Pancreas (tissue), 10 donors: Measurements from ENCODE around the gene SLC12A6. TPM values are rescaled to one million over a fixed set of nuclear protein-coding genes. Genes with fewer than 3 reads are reported as not detected.

Source experiments
- ATAC-seq, 4 donors: fragments of 200-7000 bp; cut with Tn5 transposase; one replicate each; pipeline versions ENCODE4 v1.8.0 to v1.9.1; 2020; ENCODE audit warnings: mild to moderate bottlenecking in 4 of 4, moderate library complexity in 4 of 4
- DNase-seq, 6 donors: peaks; one replicate each; pipeline ENCODE4 v3.0.0-alpha.2; 2020
- FAIRE-seq: peaks from 2 replicates; lab custom pipeline; 2012; peaks lifted over from hg19 to GRCh38; lab: Jason Lieb, UNC
- H3K27ac ChIP-seq, 4 donors: fragments of 200-600 bp; sonication (generic); 1 replicate in 3 of 4; 2 replicates in 1 of 4; pipeline versions ENCODE4 v1.5.0 to v1.8.0; 2020
- H3K27me3 ChIP-seq, 4 donors: fragments of 200-600 bp; one replicate each; pipeline ENCODE4 v1.8.0; 2021
- H3K36me3 ChIP-seq, 3 donors: fragments of 200-600 bp; sonication (generic) in 1 of 3; one replicate each; pipeline versions ENCODE4 v1.5.0 to v1.8.0; 2020 to 2021
- H3K4me1 ChIP-seq, 3 donors: fragments of 200-600 bp; one replicate each; pipeline ENCODE4 v1.8.0; 2021
- H3K4me3 ChIP-seq, 4 donors: fragments of 200-600 bp; sonication (generic) in 2 of 4; one replicate each; pipeline versions ENCODE4 v1.5.0 to v1.8.0; 2020 to 2021
- H3K9me3 ChIP-seq, 4 donors: fragments of 200-600 bp; one replicate each; pipeline ENCODE4 v1.8.0; 2021
- WGBS, 2 donors: extraction: QIAGEN DNeasy Blood & Tissue Kit; methylation state at CpG; one replicate each; pipeline ENCODE4 v1.1.7; 2013; 5-methylcytosine and 5-hydroxymethylcytosine counted together
- intact Hi-C, 3 donors: fragments of 100-400 bp; cut with DNase I; formaldehyde crosslinking; loops; one replicate each; pipeline versions ENCODE4 v1.11.1 to v1.14.2; 2022
- polyA plus RNA-seq, 2 donors: library from polyadenylated mRNA; stranded (reverse); fragments of 200-250 nt; gene quantifications; one replicate each; pipeline ENCODE4 v1.2.3, GENCODE V29; 2013
- total RNA-seq, 6 donors: library from RNA; stranded (reverse); fragmentation: NEBNext Ultra II Directional in 4 of 6; extraction: Animal tissue kit (Norgen Biotek cat#: 25700) in 4 of 6; gene quantifications; one replicate each; pipeline versions ENCODE4 v1.2.1 to v1.2.4, GENCODE V29; 2021 to 2023
- TF ChIP-seq, protein P1 (sequence below), 4 donors: fragments of 200-600 bp; sonication (generic) in 3 of 4; IDR thresholded peaks; one replicate each; pipeline versions ENCODE4 v1.5.0 to v1.8.0; 2021; ENCODE audit warnings: antibody characterized with exemption in 4 of 4
- donor health status: healthy with polysubstance abuse.
- donor health status: DM: no; HTN: no; CAD: no; lungs with moderate emphysema.
- donor health status: DM: no; HTN: no; CAD: no.
- donor health status: control.
- donor health status: control.
- donor health status: Bipolar disorder and iron deficiency.
- donor health status: DM: yes; HTN: yes; CAD: no.
- donor health status: DM: no; HTN: no; CAD: no.
- donor health status: DM: no; HTN: no; CAD: no.
- donor health status: DM: yes; HTN: yes; CAD: no.

SLC12A6 gene
- total and polyA plus RNA-seq, 8 donors: 2.5 to 13.1 (median 6.0) TPM

DNA sequence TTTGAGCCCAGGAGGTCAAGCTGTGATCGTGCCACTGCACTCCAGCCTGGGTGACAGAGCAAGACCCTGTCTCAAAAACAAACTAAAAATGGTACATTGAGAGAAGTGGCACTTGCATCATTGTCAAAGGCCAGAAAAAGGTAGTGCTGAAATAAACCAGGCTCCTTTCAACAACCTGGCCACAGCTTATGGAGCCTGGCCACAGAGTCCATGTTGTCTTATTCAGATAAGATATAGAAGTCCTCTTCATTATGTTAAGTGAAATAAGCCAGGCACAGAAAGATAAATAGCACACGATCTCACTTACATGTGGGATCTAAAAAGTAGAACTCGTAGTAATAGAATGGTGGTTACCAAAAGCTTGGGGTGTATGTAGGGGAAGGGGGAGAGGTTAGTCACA, 78.0 kb downstream of the SLC12A6 start:
- intact Hi-C loops: no loop called here
- H3K36me3 ChIP-seq: peaks cover 0 to 4% (median 0%) of the 10 kb centered on the region in 3 donors
- TF ChIP-seq, protein P1, sequence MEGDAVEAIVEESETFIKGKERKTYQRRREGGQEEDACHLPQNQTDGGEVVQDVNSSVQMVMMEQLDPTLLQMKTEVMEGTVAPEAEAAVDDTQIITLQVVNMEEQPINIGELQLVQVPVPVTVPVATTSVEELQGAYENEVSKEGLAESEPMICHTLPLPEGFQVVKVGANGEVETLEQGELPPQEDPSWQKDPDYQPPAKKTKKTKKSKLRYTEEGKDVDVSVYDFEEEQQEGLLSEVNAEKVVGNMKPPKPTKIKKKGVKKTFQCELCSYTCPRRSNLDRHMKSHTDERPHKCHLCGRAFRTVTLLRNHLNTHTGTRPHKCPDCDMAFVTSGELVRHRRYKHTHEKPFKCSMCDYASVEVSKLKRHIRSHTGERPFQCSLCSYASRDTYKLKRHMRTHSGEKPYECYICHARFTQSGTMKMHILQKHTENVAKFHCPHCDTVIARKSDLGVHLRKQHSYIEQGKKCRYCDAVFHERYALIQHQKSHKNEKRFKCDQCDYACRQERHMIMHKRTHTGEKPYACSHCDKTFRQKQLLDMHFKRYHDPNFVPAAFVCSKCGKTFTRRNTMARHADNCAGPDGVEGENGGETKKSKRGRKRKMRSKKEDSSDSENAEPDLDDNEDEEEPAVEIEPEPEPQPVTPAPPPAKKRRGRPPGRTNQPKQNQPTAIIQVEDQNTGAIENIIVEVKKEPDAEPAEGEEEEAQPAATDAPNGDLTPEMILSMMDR (IDR thresholded peaks at IDR 0.05): no peak
- no peak overlapping the region for H3K4me3 ChIP-seq
- FAIRE-seq (no peak), ATAC-seq (no peak), DNase-seq (no peak)
- 86 to 90% methylated on average over 3 of the region's 3 CpGs for WGBS, 2 donors
- H3K27me3 ChIP-seq: no peaks in the 10 kb centered on the region
- no peaks in the 10 kb centered on the region for H3K4me1 ChIP-seq
- H3K9me3 ChIP-seq: no peaks in the 10 kb centered on the region
- H3K27ac ChIP-seq: no peak overlapping the region

DNA sequence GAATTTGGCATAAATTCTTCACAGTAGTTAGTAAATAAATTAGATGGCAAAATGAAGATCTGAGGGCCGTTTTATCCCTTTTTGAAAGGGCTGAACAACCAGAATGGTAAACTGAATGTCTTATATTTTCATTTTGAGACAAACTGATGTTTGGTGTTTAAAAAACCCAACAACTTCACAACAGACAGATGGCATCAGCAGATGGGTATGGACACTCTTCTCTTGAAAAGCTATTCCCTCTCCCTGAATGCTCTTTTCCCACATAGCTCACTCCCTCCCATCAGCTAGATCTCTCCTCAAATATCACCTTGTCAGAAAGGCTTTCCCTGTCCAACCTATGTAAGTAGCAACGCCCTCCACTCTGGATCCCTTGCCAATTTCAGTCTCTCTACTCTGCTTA, 79.4 kb downstream of the SLC12A6 start:
- FAIRE-seq: no peak
- H3K4me3 ChIP-seq: no peak overlapping the region
- H3K27ac ChIP-seq: no peak overlapping the region
- no peaks in the 10 kb centered on the region for H3K27me3 ChIP-seq
- no peak for DNase-seq
- ATAC-seq: no peak
- WGBS, 2 donors: 84 to 85% methylated on average over 2 of the region's 2 CpGs
- H3K4me1 ChIP-seq: no peaks in the 10 kb centered on the region
- peaks cover 0 to 16% (median 0%) of the 10 kb centered on the region in 3 donors for H3K36me3 ChIP-seq
- TF ChIP-seq, protein P1 (IDR thresholded peaks at IDR 0.05): no peak
- no peaks in the 10 kb centered on the region for H3K9me3 ChIP-seq
- intact Hi-C loops: no loop called here

DNA sequence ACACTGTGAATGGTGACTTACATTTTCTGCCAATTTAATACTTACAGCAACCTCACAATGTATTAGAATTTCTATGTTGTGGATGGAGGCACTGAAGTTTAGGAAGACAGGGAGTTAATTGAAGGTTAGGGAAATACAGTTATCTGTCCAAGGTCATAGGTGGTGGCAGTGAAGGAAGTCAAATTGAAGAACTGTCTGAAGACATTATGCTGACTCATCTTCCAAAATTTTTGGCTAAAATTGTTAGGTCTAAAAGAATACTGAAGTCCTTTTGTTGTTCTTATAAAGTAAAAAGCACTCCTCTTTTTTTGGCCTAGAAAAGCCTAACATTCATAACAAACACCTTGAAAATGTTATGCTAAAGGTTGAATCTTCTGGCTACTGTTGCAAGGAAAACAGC, 85.0 kb downstream of the SLC12A6 start:
- intact Hi-C loops: no loop called here

DNA sequence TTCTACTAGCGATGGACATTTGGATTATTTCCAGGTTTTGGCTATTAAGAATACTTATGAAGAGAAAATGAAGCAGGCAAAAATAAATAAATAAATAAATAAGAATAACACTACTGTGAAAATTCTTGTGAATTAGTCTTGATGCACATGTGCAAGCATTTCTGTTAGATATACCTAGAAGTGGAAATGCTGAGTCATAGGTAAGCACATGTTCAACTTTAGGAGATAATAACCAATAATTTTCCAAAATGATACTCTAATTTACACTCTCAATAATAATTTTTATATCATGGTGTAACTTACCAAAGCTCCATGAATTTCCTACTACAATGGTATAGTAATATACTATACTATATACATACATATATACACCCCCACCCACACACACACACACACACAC, 89.4 kb downstream of the SLC12A6 start:
- Histone ChIP-seq H3K27me3 (no peaks in the 10 kb centered on the region), H3K4me3 (no peak overlapping the region), H3K27ac (no peak overlapping the region), H3K36me3 (peaks cover 0 to 10% (median 0%) of the 10 kb centered on the region in 3 donors), H3K4me1 (no peaks in the 10 kb centered on the region), H3K9me3 (no peaks in the 10 kb centered on the region)
- 96 to 100% methylated on average over 1 of the region's 1 CpG for WGBS, 2 donors
- TF ChIP-seq, protein P1 (IDR thresholded peaks at IDR 0.05): no peak
- intact Hi-C loops: loop anchor here in 1 of 3 donors (10.0 kb wide), 1 partner anchor 347 kb away; no protein-coding TSS in a partner anchor
- ATAC-seq (no peak), DNase-seq (no peak), FAIRE-seq (no peak)

More for the DNA sequence above, 85.0 kb downstream of the SLC12A6 start:
- DNase-seq (no peak), ATAC-seq (no peak), FAIRE-seq (no peak)
- H3K27ac ChIP-seq: no peak overlapping the region
- H3K9me3 ChIP-seq: no peaks in the 10 kb centered on the region
- TF ChIP-seq, protein P1 (IDR thresholded peaks at IDR 0.05): no peak
- peaks cover 0 to 26% (median 0%) of the 10 kb centered on the region in 3 donors for H3K36me3 ChIP-seq
- no peaks in the 10 kb centered on the region for H3K27me3 ChIP-seq
- H3K4me3 ChIP-seq: no peak overlapping the region
- H3K4me1 ChIP-seq: no peaks in the 10 kb centered on the region

DNA sequence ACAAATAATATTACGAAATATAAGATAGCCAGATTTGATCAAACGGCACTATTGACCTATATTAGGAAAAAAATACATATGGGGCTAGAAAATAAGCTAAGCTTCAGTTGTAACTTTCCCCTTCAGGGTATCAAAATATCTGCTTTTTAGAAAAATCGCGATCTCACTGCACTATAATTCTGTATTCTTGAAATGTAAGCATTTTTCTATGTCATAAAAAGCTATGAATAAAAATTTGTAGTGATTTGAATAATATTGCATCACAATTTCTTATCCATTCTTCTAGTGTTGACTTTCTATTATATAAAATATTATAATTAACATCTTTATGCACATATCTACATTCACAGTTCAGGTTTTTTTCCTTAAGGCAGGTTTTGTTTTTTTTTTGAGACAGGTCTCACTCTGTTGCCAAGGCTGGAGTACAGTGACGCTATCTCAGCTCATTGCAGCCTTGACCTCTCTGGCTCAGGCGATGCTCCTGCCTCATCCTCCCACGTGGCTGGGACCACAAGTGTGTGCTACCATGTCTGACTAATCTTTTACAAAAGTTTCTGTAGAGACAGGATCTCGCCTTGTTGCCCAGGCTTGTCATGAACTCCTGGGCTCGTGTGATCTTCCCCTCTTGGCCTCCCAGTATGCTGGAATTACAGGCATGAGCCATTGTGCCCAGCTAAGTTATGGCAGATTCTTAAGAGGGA, 91.2 kb downstream of the SLC12A6 start:
- TF ChIP-seq, protein P1 (IDR thresholded peaks at IDR 0.05): no peak
- no peaks in the 10 kb centered on the region for H3K4me1 ChIP-seq
- no peaks in the 10 kb centered on the region for H3K9me3 ChIP-seq
- FAIRE-seq (no peak), ATAC-seq (no peak), DNase-seq (no peak)
- WGBS, 2 donors: 78 to 80% methylated on average over 9 of the region's 9 CpGs
- H3K27ac ChIP-seq: no peak overlapping the region
- no peak overlapping the region for H3K4me3 ChIP-seq
- no peaks in the 10 kb centered on the region for H3K27me3 ChIP-seq
- H3K36me3 ChIP-seq: peaks cover 0 to 9% (median 0%) of the 10 kb centered on the region in 3 donors
- intact Hi-C loops: loop anchor here in 1 of 3 donors (10.0 kb wide), 1 partner anchor 348 kb away; no protein-coding TSS in a partner anchor
